ENCODE measurements around the gene NUP42. TPM values are rescaled to one million over a fixed set of nuclear protein-coding genes. Genes with fewer than 3 reads are reported as not detected.

The NUP42 gene
- total RNA-seq, 1 experiment from 2014 or later = 40.8 TPM

- no peaks in the 10 kb centered on the region for H3K9me3 Mint-ChIP-seq
- POLR2A ChIA-PET = no interaction called here
Measured at GRCh38 chr7:23185980-23186379, 4.1 kb downstream of the NUP42 start.

More at GRCh38 chr7:23185980-23186379, 4.1 kb downstream of the NUP42 start:
- Mint-ChIP-seq H3K4me1 (peaks cover 11% of the 10 kb centered on the region), H3K27me3 (ENCODE audit: low read depth) (no peaks in the 10 kb centered on the region), H3K36me3 (peaks cover 40% of the 10 kb centered on the region), H3K27ac (no peak overlapping the region), H3K4me3 (no peak overlapping the region)
- TF ChIP-seq ZNF512 (CRISPR knock-in tag; IDR thresholded peaks at IDR 0.05; ENCODE audit: borderline replicate concordance) (no peak), AR (CRISPR knock-in tag; IDR thresholded peaks at IDR 0.05) (no peak), ZNF532 (CRISPR knock-in tag; IDR thresholded peaks at IDR 0.05; ENCODE audit: borderline replicate concordance) (no peak), CTCF (IDR thresholded peaks at IDR 0.05) (no peak), ZNF671 (CRISPR knock-in tag; IDR thresholded peaks at IDR 0.05) (no peak)
- CTCF ChIA-PET = no interaction called here
- DNase-seq (ENCODE audit: low spot score) (no peak), ATAC-seq (no peak)
